Measurements from ENCODE around the gene DEDD2. TPM values are rescaled to one million over a fixed set of nuclear protein-coding genes. Genes with fewer than 3 reads are reported as not detected.

The DEDD2 gene
- polyA plus RNA-seq, 1 donor from 2014 or later: 69.9 TPM

GRCh38 chr19:42234364-42234763 is 16.9 kb upstream of the DEDD2 start:
- Histone ChIP-seq H3K27me3 (ENCODE audit: insufficient read depth, low read depth, low read length) (no peaks in the 10 kb centered on the region), H4K20me1 (ENCODE audit: insufficient read depth) (no peaks in the 10 kb centered on the region)
- TF ChIP-seq, protein P1, sequence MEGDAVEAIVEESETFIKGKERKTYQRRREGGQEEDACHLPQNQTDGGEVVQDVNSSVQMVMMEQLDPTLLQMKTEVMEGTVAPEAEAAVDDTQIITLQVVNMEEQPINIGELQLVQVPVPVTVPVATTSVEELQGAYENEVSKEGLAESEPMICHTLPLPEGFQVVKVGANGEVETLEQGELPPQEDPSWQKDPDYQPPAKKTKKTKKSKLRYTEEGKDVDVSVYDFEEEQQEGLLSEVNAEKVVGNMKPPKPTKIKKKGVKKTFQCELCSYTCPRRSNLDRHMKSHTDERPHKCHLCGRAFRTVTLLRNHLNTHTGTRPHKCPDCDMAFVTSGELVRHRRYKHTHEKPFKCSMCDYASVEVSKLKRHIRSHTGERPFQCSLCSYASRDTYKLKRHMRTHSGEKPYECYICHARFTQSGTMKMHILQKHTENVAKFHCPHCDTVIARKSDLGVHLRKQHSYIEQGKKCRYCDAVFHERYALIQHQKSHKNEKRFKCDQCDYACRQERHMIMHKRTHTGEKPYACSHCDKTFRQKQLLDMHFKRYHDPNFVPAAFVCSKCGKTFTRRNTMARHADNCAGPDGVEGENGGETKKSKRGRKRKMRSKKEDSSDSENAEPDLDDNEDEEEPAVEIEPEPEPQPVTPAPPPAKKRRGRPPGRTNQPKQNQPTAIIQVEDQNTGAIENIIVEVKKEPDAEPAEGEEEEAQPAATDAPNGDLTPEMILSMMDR (IDR thresholded peaks at IDR 0.05; ENCODE audit: poor library complexity, severe bottlenecking): no peak
- TF ChIP-seq TAF1 (IDR thresholded peaks at IDR 0.05; ENCODE audit: low read depth): no peak
- TF ChIP-seq EP300 (conservative IDR thresholded peaks at IDR 0.05; ENCODE audit: poor library complexity, severe bottlenecking): no peak
- TF ChIP-seq SMC3 (conservative IDR thresholded peaks at IDR 0.05; ENCODE audit: poor library complexity): no peak
- no peak for TF ChIP-seq MXI1 (conservative IDR thresholded peaks at IDR 0.05; ENCODE audit: poor library complexity, severe bottlenecking)
- TF ChIP-seq EZH2 (IDR thresholded peaks at IDR 0.05; ENCODE audit: borderline replicate concordance, insufficient read depth, low read length, poor library complexity, severe bottlenecking): no peak
- TF ChIP-seq, protein P2, sequence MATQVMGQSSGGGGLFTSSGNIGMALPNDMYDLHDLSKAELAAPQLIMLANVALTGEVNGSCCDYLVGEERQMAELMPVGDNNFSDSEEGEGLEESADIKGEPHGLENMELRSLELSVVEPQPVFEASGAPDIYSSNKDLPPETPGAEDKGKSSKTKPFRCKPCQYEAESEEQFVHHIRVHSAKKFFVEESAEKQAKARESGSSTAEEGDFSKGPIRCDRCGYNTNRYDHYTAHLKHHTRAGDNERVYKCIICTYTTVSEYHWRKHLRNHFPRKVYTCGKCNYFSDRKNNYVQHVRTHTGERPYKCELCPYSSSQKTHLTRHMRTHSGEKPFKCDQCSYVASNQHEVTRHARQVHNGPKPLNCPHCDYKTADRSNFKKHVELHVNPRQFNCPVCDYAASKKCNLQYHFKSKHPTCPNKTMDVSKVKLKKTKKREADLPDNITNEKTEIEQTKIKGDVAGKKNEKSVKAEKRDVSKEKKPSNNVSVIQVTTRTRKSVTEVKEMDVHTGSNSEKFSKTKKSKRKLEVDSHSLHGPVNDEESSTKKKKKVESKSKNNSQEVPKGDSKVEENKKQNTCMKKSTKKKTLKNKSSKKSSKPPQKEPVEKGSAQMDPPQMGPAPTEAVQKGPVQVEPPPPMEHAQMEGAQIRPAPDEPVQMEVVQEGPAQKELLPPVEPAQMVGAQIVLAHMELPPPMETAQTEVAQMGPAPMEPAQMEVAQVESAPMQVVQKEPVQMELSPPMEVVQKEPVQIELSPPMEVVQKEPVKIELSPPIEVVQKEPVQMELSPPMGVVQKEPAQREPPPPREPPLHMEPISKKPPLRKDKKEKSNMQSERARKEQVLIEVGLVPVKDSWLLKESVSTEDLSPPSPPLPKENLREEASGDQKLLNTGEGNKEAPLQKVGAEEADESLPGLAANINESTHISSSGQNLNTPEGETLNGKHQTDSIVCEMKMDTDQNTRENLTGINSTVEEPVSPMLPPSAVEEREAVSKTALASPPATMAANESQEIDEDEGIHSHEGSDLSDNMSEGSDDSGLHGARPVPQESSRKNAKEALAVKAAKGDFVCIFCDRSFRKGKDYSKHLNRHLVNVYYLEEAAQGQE (IDR thresholded peaks at IDR 0.05; ENCODE audit: borderline replicate concordance): no peak
- TF ChIP-seq POLR2AphosphoS5 (IDR thresholded peaks at IDR 0.05): no peak
- TF ChIP-seq RAD21 (conservative IDR thresholded peaks at IDR 0.05): no peak

DNA sequence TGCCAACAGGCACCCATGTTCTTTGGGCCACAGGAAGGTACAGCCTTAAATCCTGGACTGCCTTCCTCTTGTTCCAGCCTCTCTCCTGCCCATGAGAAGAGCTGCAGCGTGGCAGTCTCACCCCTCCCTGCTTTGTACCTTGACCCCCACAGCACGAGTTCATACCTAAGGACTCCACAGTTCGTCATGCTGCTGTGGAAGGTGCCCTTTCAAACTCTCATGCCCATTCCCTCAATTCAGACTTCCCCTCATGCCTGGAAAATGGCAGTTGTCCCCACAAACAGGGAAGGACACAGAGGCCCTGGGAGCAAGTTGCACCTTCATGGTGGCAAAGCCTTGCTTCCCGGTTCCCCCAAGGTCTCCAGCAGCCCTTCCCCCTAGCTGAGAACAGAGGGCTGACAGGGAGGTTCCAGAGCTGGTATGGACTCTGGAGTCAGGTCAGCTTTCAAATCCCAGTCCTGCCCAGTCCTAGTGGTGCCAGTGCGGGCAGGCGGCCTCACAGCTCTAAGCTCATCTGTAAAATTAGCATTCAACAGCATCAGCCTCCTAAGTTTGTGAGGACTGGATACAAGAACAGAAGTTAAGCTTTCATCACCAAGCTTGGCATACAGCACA is 16.3 kb upstream of the DEDD2 start:
- no peak overlapping the region for H3K4me3 ChIP-seq (ENCODE audit: low read length)
- H3K27me3 ChIP-seq (ENCODE audit: insufficient read depth, low read depth, low read length): no peaks in the 10 kb centered on the region
- no peaks in the 10 kb centered on the region for H4K20me1 ChIP-seq (ENCODE audit: insufficient read depth)
- no peaks in the 10 kb centered on the region for H3F3A ChIP-seq (ENCODE audit: insufficient read depth, low read length, poor library complexity, severe bottlenecking)
- no peak overlapping the region for H3K4me2 ChIP-seq (ENCODE audit: low read length)
- H3K9me3 ChIP-seq (ENCODE audit: low read length): no peaks in the 10 kb centered on the region
- H3K79me2 ChIP-seq (replicated peaks; ENCODE audit: insufficient read depth, low read length): no peaks in the 10 kb centered on the region
- TF ChIP-seq RAD21 (conservative IDR thresholded peaks at IDR 0.05): no peak
- H3K9me2 ChIP-seq (ENCODE audit: insufficient read depth, low read length): no peaks in the 10 kb centered on the region
- H3K36me3 ChIP-seq (ENCODE audit: insufficient read depth, low read length): peaks cover 10% of the 10 kb centered on the region
- no peak overlapping the region for H3K27ac ChIP-seq (ENCODE audit: low read length)
- no peak overlapping the region for H3K9ac ChIP-seq (ENCODE audit: low read length)
- no peak overlapping the region for H2AFZ ChIP-seq (ENCODE audit: low read depth, low read length)

More at GRCh38 chr19:42234364-42234763, 16.9 kb upstream of the DEDD2 start:
- no peak overlapping the region for H3K4me2 ChIP-seq (ENCODE audit: low read length)
- no peak overlapping the region for H3K4me3 ChIP-seq (ENCODE audit: low read length)
- peaks cover 10% of the 10 kb centered on the region for H3K36me3 ChIP-seq (ENCODE audit: insufficient read depth, low read length)
- H3K9me3 ChIP-seq (ENCODE audit: low read length): no peaks in the 10 kb centered on the region
- H3K27ac ChIP-seq (ENCODE audit: low read length): no peak overlapping the region
- H3K79me2 ChIP-seq (replicated peaks; ENCODE audit: insufficient read depth, low read length): no peaks in the 10 kb centered on the region
- H2AFZ ChIP-seq (ENCODE audit: low read depth, low read length): no peak overlapping the region
- H3K9me2 ChIP-seq (ENCODE audit: insufficient read depth, low read length): no peaks in the 10 kb centered on the region
- no peak overlapping the region for H3K9ac ChIP-seq (ENCODE audit: low read length)
- H3F3A ChIP-seq (ENCODE audit: insufficient read depth, low read length, poor library complexity, severe bottlenecking): no peaks in the 10 kb centered on the region
